22Rv1 (cell line): ENCODE measurements around the gene SETBP1.

Source experiments
- ZFX ChIP-seq: fragments of 450-650 bp; IDR thresholded peaks from 2 replicates; pipeline ENCODE4 v1.6.1; 2017; ENCODE audit warnings: antibody characterized with exemption, borderline replicate concordance
- TF ChIP-seq, protein P1 (sequence below): fragments of 450-650 bp; IDR thresholded peaks from 2 replicates; pipeline ENCODE4 v1.5.1; 2017; ENCODE audit warnings: mild to moderate bottlenecking

DNA sequence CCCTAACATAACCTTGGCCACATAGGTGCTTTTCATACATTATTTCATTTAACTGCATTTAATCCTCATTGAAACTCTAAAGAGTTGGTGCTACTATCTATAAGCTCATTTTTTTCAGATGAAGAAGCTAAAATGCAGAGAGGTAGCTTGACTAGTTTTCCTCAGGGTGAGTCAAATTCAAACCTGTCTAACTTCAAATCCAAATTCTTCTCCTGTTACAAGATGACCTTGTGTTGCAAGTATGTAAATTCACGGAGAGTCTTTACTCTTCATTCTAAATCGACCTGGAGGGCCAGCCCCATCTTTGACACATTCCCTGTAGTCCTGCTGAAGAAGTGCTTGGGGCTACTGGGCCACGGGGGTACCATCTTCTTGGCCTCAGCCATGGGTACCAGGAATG lies 8.2 kb upstream of the SETBP1 start:
- TF ChIP-seq, protein P1, sequence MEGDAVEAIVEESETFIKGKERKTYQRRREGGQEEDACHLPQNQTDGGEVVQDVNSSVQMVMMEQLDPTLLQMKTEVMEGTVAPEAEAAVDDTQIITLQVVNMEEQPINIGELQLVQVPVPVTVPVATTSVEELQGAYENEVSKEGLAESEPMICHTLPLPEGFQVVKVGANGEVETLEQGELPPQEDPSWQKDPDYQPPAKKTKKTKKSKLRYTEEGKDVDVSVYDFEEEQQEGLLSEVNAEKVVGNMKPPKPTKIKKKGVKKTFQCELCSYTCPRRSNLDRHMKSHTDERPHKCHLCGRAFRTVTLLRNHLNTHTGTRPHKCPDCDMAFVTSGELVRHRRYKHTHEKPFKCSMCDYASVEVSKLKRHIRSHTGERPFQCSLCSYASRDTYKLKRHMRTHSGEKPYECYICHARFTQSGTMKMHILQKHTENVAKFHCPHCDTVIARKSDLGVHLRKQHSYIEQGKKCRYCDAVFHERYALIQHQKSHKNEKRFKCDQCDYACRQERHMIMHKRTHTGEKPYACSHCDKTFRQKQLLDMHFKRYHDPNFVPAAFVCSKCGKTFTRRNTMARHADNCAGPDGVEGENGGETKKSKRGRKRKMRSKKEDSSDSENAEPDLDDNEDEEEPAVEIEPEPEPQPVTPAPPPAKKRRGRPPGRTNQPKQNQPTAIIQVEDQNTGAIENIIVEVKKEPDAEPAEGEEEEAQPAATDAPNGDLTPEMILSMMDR = no peak
- TF ChIP-seq ZFX = no peak
